ENCODE results near the gene KLRD1. TPM values are rescaled to one million over a fixed set of nuclear protein-coding genes. Genes with fewer than 3 reads are reported as not detected.

The KLRD1 gene, protein sequence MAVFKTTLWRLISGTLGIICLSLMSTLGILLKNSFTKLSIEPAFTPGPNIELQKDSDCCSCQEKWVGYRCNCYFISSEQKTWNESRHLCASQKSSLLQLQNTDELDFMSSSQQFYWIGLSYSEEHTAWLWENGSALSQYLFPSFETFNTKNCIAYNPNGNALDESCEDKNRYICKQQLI
- total RNA-seq, result 1 to 10 TPM; 1.1 to 5.0 TPM
- 1 to 10 TPM in 1 of 2 donors, under 1 TPM in 1; 0.60 to 1.8 TPM for polyA plus RNA-seq

DNA sequence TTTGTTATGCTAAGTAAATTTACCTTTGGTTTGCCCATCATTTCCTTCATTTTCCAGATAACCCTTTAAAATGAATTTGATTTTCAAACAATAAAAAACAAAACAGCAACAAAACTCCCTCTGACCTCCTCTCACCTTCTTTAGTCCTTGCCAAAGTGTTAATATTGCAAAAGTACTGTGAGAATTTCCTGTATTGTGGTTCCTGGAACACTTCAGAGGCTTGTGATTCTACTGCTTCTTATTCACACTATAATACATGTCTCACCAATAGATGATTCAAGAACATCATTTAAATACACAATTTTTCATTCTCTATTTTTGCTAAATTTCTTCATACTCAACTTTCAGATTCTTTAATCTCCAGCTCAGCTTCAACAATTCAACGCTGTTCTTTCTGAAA, at the start of gene KLRD1:
TSS of gene KLRD1 (plus strand) at position 241 of the 400 bp plus-strand sequence. CDS start 208 bp downstream, outside the sequence.
- DNase-seq (ENCODE audit: low spot score), result no peak
- H3K9me3 ChIP-seq (ENCODE audit: control insufficient read depth in 4 of 4, low read length in 3 of 4), result no peaks in the 10 kb centered on the region
- no peak for TF ChIP-seq JUND (IDR thresholded peaks at IDR 0.05)
- WGBS, result 86% methylated on average over 1 of the region's 1 CpG
- no peak within 1 kb of the TSS for H3K9ac ChIP-seq (ENCODE audit: low read depth in 1 of 2, low read length in 2 of 2)
- H3K27me3 ChIP-seq (ENCODE audit: control insufficient read depth in 4 of 4, insufficient read depth in 4 of 4, low read length in 3 of 4), result no peaks in the 10 kb centered on the region
- H3K4me1 ChIP-seq (ENCODE audit: control insufficient read depth in 4 of 4, insufficient read depth in 4 of 4, low read length in 3 of 4), result no peaks in the 10 kb centered on the region
- no peak within 1 kb of the TSS for H3K27ac ChIP-seq (ENCODE audit: low read depth in 1 of 2, low read length in 2 of 2)
- no peak within 1 kb of the TSS for H3K4me3 ChIP-seq (ENCODE audit: low read depth in 1 of 3, low read length in 3 of 3)
- H3K36me3 ChIP-seq (ENCODE audit: control insufficient read depth in 4 of 4, insufficient read depth in 3 of 4, low read depth in 1 of 4, low read length in 3 of 4), result no peaks in the 10 kb centered on the region

DNA sequence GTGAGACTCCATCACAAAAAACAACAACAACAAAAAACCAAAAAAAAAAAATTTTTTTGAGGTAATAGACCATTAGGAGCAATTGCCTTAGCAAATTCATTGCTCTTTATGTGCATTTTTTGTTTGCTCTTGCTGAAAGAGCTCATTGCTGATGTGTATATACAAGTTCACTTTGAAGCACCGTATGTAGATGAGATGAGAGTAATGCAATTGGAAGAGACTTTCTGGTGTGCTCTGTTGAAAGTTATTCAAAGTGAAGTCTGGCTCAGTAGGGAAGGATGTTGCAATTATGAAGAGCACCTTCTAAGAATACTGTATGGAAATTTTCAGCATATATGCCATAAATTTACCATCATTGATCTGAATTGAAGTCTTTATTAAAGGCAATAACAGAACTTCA, 46.7 kb upstream of the KLRD1 start:
- Histone ChIP-seq H3K27me3 (ENCODE audit: control insufficient read depth in 4 of 4, insufficient read depth in 4 of 4, low read length in 3 of 4) (no peaks in the 10 kb centered on the region), H3K27ac (ENCODE audit: low read depth in 1 of 2, low read length in 2 of 2) (no peak overlapping the region), H3K4me1 (ENCODE audit: control insufficient read depth in 4 of 4, insufficient read depth in 4 of 4, low read length in 3 of 4) (no peaks in the 10 kb centered on the region), H3K36me3 (ENCODE audit: control insufficient read depth in 4 of 4, insufficient read depth in 3 of 4, low read depth in 1 of 4, low read length in 3 of 4) (no peaks in the 10 kb centered on the region), H3K4me3 (ENCODE audit: low read depth in 1 of 3, low read length in 3 of 3) (no peak overlapping the region), H3K9ac (ENCODE audit: low read depth in 1 of 2, low read length in 2 of 2) (no peak overlapping the region), H3K9me3 (ENCODE audit: control insufficient read depth in 4 of 4, low read length in 3 of 4) (no peaks in the 10 kb centered on the region)
- TF ChIP-seq FOXA2 (IDR thresholded peaks at IDR 0.05), result no peak
- TF ChIP-seq, protein P1, sequence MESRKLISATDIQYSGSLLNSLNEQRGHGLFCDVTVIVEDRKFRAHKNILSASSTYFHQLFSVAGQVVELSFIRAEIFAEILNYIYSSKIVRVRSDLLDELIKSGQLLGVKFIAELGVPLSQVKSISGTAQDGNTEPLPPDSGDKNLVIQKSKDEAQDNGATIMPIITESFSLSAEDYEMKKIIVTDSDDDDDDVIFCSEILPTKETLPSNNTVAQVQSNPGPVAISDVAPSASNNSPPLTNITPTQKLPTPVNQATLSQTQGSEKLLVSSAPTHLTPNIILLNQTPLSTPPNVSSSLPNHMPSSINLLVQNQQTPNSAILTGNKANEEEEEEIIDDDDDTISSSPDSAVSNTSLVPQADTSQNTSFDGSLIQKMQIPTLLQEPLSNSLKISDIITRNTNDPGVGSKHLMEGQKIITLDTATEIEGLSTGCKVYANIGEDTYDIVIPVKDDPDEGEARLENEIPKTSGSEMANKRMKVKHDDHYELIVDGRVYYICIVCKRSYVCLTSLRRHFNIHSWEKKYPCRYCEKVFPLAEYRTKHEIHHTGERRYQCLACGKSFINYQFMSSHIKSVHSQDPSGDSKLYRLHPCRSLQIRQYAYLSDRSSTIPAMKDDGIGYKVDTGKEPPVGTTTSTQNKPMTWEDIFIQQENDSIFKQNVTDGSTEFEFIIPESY (IDR thresholded peaks at IDR 0.05), result no peak
- no peak for TF ChIP-seq RXRA (IDR thresholded peaks at IDR 0.05)
- TF ChIP-seq, protein P2, sequence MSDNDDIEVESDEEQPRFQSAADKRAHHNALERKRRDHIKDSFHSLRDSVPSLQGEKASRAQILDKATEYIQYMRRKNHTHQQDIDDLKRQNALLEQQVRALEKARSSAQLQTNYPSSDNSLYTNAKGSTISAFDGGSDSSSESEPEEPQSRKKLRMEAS (IDR thresholded peaks at IDR 0.05), result no peak
- no peak for TF ChIP-seq FOXA1 (IDR thresholded peaks at IDR 0.05)
- no peak for TF ChIP-seq RAD21 (IDR thresholded peaks at IDR 0.05)
- TF ChIP-seq NR2F2 (IDR thresholded peaks at IDR 0.05), result no peak
- TF ChIP-seq TAF1 (conservative IDR thresholded peaks at IDR 0.05), result no peak
- TF ChIP-seq, protein P3, sequence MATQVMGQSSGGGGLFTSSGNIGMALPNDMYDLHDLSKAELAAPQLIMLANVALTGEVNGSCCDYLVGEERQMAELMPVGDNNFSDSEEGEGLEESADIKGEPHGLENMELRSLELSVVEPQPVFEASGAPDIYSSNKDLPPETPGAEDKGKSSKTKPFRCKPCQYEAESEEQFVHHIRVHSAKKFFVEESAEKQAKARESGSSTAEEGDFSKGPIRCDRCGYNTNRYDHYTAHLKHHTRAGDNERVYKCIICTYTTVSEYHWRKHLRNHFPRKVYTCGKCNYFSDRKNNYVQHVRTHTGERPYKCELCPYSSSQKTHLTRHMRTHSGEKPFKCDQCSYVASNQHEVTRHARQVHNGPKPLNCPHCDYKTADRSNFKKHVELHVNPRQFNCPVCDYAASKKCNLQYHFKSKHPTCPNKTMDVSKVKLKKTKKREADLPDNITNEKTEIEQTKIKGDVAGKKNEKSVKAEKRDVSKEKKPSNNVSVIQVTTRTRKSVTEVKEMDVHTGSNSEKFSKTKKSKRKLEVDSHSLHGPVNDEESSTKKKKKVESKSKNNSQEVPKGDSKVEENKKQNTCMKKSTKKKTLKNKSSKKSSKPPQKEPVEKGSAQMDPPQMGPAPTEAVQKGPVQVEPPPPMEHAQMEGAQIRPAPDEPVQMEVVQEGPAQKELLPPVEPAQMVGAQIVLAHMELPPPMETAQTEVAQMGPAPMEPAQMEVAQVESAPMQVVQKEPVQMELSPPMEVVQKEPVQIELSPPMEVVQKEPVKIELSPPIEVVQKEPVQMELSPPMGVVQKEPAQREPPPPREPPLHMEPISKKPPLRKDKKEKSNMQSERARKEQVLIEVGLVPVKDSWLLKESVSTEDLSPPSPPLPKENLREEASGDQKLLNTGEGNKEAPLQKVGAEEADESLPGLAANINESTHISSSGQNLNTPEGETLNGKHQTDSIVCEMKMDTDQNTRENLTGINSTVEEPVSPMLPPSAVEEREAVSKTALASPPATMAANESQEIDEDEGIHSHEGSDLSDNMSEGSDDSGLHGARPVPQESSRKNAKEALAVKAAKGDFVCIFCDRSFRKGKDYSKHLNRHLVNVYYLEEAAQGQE (IDR thresholded peaks at IDR 0.05), result no peak
- TF ChIP-seq HNF4A (conservative IDR thresholded peaks at IDR 0.05), result no peak
- DNase-seq (ENCODE audit: low spot score), result no peak
- WGBS, result 1% methylated on average over 1 of the region's 1 CpG

DNA sequence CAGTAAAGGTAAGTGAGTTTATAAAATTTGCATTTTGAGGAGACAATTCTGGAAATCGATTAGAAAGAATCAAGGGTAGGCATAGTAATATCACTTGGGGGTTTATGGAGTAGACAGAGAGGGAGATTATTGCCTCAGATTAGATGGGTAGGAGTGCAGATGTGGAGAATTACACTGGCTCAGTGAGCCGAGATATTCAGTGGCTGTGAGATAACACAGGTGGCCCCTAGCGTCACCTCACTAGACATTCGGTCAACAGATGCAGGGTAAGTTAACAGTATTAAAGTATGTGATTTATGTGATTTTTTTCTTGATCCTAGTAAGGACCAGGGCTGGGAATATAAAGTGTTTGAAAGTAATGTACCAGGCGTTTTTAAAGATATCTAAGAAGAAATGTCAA, 39.6 kb upstream of the KLRD1 start:
- WGBS, result 77% methylated on average over 5 of the region's 5 CpGs

More for the DNA sequence above, 39.6 kb upstream of the KLRD1 start:
- Histone ChIP-seq H3K36me3 (ENCODE audit: control insufficient read depth in 4 of 4, insufficient read depth in 3 of 4, low read depth in 1 of 4, low read length in 3 of 4) (no peaks in the 10 kb centered on the region), H3K4me1 (ENCODE audit: control insufficient read depth in 4 of 4, insufficient read depth in 4 of 4, low read length in 3 of 4) (no peaks in the 10 kb centered on the region), H3K27me3 (ENCODE audit: control insufficient read depth in 4 of 4, insufficient read depth in 4 of 4, low read length in 3 of 4) (no peaks in the 10 kb centered on the region), H3K9me3 (ENCODE audit: control insufficient read depth in 4 of 4, low read length in 3 of 4) (no peaks in the 10 kb centered on the region), H3K9ac (ENCODE audit: low read depth in 1 of 2, low read length in 2 of 2) (no peak overlapping the region), H3K4me3 (ENCODE audit: low read depth in 1 of 3, low read length in 3 of 3) (no peak overlapping the region), H3K27ac (ENCODE audit: low read depth in 1 of 2, low read length in 2 of 2) (no peak overlapping the region)
- no peak for TF ChIP-seq TAF1 (conservative IDR thresholded peaks at IDR 0.05)
- TF ChIP-seq NR2F2 (IDR thresholded peaks at IDR 0.05), result no peak
- no peak for TF ChIP-seq GABPA (IDR thresholded peaks at IDR 0.05 in 1 of 2, conservative IDR thresholded peaks at IDR 0.05 in 1 of 2)
- no peak for TF ChIP-seq EGR1 (IDR thresholded peaks at IDR 0.05; ENCODE audit: low read depth in 2 of 2)
- no peak for TF ChIP-seq RAD21 (IDR thresholded peaks at IDR 0.05)
- no peak for TF ChIP-seq HNF4A (conservative IDR thresholded peaks at IDR 0.05)
- TF ChIP-seq, protein P1 (IDR thresholded peaks at IDR 0.05), result no peak
- TF ChIP-seq, protein P4, sequence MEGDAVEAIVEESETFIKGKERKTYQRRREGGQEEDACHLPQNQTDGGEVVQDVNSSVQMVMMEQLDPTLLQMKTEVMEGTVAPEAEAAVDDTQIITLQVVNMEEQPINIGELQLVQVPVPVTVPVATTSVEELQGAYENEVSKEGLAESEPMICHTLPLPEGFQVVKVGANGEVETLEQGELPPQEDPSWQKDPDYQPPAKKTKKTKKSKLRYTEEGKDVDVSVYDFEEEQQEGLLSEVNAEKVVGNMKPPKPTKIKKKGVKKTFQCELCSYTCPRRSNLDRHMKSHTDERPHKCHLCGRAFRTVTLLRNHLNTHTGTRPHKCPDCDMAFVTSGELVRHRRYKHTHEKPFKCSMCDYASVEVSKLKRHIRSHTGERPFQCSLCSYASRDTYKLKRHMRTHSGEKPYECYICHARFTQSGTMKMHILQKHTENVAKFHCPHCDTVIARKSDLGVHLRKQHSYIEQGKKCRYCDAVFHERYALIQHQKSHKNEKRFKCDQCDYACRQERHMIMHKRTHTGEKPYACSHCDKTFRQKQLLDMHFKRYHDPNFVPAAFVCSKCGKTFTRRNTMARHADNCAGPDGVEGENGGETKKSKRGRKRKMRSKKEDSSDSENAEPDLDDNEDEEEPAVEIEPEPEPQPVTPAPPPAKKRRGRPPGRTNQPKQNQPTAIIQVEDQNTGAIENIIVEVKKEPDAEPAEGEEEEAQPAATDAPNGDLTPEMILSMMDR (IDR thresholded peaks at IDR 0.05; ENCODE audit: low read depth, low read length, missing input control), result no peak
- TF ChIP-seq, protein P5, sequence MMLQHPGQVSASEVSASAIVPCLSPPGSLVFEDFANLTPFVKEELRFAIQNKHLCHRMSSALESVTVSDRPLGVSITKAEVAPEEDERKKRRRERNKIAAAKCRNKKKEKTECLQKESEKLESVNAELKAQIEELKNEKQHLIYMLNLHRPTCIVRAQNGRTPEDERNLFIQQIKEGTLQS (IDR thresholded peaks at IDR 0.05), result no peak
- no peak for DNase-seq (ENCODE audit: low spot score)

Measured in liver (tissue), 9 donors.